ENCODE data around the gene ETV7.

Gene ETV7

DNA sequence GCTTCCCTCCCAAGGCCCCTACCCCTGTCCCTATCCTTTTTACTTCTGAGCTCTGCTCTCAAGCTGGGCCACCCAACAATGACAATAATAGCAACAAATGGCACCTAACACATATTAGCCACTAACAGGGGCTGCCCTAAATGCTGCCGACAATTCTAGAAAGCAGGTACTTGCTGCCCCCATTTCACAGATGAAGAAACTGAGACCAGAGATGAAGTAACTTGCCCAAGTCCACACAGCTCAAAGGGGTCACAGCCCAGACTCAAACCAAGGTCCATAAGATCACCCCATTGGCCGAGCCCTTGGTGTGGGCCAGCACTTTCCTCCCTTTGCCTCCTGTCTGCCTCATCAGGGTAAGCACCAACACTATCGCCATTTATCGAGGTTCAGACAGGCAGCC is 62.8 kb downstream of the ETV7 start:
- DNase-seq: no peak

DNA sequence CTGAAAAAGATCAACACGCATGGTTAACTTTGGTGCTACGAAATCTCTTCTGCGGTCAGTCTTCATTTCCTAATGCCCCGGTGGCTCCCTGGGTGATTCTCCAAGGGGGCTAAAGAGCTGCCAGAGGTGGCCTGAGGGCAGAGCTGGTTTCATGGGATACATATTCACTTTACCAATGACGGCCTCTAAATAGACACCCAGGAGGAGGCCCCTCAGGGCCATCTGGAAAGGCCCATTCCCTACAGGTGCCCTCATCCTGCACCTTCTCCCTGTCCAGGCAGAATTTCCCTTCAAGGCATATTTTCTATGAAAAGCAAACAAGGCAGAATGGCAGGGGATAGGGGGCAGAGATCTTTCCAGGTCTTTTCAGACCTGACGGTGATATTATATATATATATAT is 63.3 kb downstream of the ETV7 start:
- DNase-seq: no peak

DNA sequence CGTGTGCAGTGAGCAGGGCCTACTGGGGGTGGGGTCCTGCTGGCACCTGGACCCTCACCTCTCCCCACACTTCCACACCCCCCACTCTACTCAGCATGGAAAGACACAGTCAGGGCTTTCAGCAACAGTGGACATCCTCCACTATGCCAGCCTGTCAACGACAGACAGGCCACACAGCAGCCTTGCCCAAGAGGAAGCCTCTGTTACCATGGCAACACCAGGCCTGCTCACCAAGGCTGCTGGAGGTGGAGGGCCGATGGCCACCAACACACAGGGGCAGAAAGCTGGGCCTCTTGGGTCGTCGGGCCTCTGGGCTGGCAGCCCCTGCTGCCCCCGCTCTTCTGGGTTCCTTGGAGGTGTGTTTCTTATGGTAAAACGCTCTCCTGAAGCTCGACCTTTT is 64.4 kb downstream of the ETV7 start:
- peak in 1 of 56 donors; percentile 2 for DNase-seq

DNA sequence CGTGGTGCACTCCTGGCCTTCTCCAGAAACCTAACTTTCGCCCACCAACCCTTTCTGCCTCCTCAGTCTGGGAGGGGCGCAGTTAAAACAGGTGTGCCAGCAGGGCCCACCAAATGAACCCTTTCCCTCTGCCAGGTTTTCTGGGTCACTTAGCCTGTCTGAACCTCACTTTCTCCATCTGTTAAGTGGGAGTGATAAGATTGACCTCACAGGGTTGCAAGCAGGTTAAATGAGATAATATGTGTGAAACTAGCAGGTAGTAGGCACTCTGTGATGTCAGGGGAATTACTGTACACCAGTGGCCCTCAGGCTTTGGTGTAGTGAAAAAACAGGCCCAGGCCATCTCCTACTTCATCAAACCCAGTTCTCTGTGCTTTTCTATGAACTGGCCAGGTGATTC is 64.9 kb downstream of the ETV7 start:
- DNase-seq: no peak

DNA sequence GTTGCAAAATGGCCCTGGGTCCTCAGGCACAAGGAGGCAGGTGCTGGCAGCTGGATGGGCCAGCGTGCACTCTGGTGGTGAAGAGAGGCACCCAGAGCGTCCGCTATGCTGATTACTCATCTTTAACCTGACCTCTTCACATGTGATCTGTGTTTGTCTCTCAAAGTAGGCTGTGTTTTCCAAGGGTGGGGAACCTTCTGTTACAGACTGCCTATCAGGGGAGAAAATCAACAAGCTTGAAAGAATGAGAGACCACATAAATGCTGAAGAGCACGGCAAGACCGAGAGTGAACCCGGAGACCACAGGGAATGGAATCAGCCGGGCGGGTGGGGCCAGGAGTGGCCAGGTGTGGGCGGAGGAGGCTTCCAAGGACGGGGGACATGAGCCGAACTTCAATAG is 67.0 kb downstream of the ETV7 start:
- no peak for DNase-seq

DNA sequence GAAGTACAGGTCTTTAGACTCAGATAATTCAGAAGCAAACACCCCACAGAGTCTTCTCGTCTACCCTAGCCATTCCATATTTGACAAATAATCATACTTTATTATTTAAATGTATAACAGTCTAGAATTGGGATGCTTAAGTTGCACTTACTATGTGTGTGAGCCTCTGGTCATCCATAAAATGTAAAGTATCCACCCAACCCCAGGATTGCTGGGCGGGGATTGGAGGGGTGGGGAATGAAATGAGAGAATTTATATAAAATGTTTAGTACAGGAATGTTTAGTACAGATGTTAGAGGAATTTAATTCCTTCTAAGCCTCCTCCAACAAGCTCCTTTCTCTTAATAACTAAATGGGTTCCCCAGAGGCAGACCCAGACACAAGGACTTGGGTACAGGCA is 67.6 kb downstream of the ETV7 start:
- DNase-seq: no peak

DNA sequence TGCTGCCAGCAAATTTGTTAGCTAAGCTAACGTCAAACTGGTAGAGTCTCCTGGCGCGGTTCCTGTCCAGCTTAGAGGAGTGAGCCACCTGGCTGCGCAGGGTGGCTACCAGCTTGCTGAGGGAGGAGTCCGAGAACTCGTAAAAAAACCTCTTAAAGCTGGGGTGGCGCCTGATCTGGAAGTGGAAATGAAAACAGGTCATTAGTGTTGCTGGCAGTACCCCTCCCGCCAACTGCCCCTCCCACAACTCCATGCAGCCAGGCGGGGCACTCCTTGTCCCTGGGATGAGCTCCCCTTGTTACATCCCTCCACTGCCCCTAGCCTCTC is 68.1 kb downstream of the ETV7 start:
- no peak for DNase-seq

DNA sequence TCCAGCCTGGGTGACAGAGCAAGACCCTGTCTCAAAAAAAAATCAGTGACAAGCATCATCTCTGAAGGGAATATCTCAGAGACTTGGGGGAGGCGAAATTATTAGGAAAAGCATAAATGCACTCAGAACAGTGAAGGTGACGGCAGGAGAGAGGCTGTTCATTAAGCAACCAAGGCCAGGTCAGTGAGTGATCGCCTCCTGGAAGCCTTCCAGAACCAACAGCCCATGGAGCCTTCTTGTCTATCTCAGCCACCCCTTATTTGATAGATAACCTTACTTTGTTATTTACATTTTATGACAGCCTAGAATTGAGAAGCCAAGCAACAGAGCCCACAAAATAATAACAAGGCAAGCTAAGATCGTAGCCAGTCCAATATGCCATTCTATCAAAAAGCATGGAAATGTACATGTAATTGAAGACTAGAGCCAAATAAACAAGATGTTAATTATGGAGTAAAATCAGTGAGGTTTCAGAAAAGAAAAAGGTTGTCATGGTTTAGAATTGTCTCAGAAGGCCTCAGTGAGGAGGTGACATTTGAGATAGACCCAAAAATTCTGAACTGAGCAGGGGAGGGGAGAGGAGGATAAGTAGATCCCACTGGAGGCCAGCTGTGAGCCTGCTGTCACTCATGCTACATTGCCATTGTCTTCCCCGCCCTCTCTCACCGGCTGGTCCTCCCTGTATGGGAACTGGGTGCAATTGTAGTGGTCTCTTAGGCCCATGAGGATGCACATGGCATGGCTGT is 68.6 kb downstream of the ETV7 start:
- no peak for DNase-seq

DNA sequence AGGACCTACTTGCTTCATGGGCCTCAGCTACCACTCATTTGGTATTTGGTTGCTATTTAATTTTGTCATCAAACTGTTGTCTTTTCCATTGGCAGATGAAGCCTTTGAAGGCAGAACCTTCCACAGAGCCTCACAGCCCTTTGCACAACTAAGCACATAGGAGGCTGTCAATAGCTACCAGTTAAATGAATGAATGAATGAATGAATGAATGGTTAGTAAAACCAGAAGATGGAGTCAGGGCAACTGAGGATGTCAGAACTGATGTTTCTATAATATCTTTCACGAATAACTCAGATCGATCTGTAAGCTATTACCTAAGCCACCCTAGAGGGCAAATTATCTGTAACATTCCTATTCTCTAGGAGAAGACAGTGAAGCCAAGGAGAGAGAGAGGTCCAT is 69.8 kb downstream of the ETV7 start:
- no peak for DNase-seq
